Keratinocyte (primary cell): ENCODE measurements around the gene CA12.

Experiments
- CTCF ChIP-seq, 3 experiments: IDR thresholded peaks in 1 of 3; conservative IDR thresholded peaks in 1 of 3; optimal IDR thresholded peaks in 1 of 3; 2 replicates in 2 of 3; 3 replicates in 1 of 3; pipeline versions ENCODE3 to v1.5.1; 2011; ENCODE audit warnings: low read length in 3 of 3, mild to moderate bottlenecking in 3 of 3, moderate library complexity in 2 of 3, control low read depth in 1 of 3, inconsistent platforms in 1 of 3; ENCODE audit not compliant: insufficient read depth in 2 of 3; ENCODE audit errors: extremely low read depth in 1 of 3
- EZH2 ChIP-seq: IDR thresholded peaks from one replicate; pipeline ENCODE4 v1.6.1; 2012; ENCODE audit warnings: inconsistent platforms, mild to moderate bottlenecking, low read length, moderate library complexity

- no peak for TF ChIP-seq CTCF (optimal IDR thresholded peaks at IDR 0.05 in 1 of 3, IDR thresholded peaks at IDR 0.05 in 1 of 3, conservative IDR thresholded peaks at IDR 0.05 in 1 of 3; ENCODE audit: extremely low read depth in 1 of 3, insufficient read depth in 2 of 3, low read length in 3 of 3)
- no peak for TF ChIP-seq EZH2
Measured at GRCh38 chr15:63353261-63353660, 28.4 kb downstream of the CA12 start.
